Measurements from ENCODE around the gene SNCB.

The SNCB gene

GRCh38 chr5:176625512-176625911 lies 4.8 kb downstream of the SNCB start:
- no peak for DNase-seq (ENCODE audit: low read depth in 2 of 2)

DNA sequence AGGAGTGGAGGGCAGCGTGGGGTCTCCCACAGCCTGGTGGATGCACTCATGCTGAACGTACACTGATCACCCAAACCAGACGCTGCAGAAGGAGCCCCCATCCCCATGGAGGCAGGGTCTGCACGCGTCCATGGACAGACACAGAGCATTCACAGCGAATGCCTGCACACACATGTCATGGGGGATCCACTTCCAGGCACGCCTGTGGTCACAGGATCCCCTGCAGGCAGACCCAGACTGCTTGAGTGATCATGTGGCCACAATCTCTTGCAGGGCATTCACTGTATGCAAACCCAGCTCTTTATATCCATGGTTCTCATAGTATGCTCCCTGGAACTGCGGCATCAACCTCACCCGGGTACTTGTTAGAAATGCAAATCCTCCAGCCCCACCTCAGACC lies 5.4 kb downstream of the SNCB start:
- DNase-seq (ENCODE audit: low read depth in 2 of 2), result no peak

- DNase-seq (ENCODE audit: low read depth in 2 of 2), result no peak
Measured at GRCh38 chr5:176624142-176624541, 6.2 kb downstream of the SNCB start.

DNA sequence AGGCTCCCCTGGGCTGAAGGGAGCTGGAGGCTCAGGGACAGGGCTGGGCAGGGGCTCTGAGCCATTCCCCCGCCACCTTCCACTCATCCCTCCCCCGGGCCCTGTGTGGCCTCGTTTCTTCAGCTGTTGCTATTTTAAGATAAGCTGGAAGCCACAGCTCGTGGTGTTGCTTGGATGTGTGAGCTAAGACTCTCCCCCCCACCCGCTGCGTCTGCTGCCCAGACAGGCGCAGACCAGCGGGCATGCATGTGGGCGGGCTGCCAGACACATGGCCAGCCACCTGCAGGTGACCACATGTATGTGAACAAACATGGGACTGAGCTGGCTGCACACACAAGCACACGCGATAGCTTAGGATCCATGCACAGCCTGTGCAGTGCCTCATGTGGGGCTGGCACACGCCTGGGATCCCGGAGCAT lies 8.7 kb downstream of the SNCB start:
- no peak for DNase-seq (ENCODE audit: low read depth in 2 of 2)

- no peak for DNase-seq (ENCODE audit: low read depth in 2 of 2)
Measured at GRCh38 chr5:176620333-176620981, 9.9 kb downstream of the SNCB start.

DNA sequence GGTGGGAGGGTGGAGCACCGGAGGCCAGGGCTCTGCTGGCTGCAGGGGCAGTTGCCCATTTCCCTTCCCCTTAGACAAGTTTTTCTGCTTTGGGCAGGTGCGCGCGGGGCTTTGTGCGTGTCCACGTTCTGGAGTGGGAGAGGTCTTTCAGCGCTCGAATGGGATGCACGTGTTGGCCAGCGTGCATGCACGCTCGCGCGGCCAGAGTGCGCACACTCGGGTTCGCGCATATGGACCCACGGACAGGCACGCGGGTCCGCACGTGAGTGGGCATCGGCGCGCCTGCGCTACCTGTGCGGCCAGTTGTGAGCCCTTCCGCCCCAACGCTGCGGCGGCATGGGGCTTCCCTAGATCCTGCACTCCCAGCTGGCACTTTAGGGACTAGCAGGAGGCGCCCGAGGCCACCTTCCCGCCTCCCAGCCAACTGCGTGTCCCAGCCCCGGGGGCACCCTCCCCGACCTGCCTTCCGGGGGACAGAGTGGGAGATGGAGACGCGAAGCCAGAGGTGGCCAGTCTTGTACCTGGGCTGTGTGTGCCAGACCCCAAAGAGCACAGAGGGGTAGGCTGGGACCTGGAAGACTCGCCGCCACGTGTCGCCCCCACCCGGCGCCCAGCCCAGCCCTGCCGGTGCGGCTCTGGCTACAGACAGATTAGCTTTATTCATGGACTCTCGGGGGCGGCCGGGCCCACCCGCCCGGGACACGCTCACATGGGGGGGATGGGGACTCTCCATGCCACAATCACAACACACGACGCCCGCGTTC lies 10.6 kb downstream of the SNCB start:
- no peak for DNase-seq (ENCODE audit: low read depth in 2 of 2)

- peak; percentile 33 to 62 for DNase-seq (ENCODE audit: low read depth in 2 of 2)
Measured at GRCh38 chr5:176619203-176619568, 11.1 kb downstream of the SNCB start.

GRCh38 chr5:176618783-176619182 lies 11.6 kb downstream of the SNCB start:
- DNase-seq (ENCODE audit: low read depth in 2 of 2), result no peak

DNA sequence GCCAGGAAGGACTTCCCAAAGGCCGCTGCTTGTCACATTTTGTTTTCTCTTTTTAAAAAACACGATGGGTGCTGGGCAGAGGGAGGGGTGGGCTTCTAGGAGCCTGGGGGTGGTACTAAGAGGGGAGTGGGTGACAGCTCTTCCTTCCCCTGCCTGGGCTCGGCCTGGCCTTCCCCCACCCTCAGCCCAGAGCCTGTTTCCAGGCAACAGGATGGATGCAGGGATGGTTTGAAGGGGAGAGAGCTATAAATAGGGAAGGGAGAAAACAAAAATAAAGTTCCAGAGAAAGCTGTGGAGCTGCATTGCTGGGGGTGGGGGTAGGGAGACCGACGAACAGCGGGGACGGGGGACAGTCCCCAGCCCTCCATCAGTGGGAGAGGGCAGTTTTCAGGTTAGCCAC lies 13.8 kb downstream of the SNCB start:
- DNase-seq (ENCODE audit: low read depth in 2 of 2), result no peak

- DNase-seq (ENCODE audit: low read depth in 2 of 2), result no peak
Measured at GRCh38 chr5:176614805-176615478, 15.4 kb downstream of the SNCB start.

DNA sequence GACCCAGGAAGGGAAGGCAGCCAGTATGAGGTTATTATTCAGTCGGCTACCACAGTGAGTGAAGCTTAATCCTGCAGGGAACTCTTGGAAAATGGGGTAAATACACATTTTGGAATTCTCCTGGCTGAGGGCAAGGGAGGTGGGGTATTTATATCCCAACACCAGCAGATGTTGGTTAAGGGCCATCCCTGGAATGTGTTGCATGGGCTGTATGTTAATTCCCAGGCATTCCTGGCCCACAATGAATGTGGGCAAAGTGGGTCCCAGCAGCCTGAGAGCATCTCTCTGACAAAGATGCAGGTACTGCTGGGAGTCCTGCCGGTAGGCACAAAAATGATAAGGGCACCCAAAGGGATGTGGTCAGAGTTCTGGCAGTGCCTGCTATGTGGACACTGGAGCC lies 17.5 kb downstream of the SNCB start:
- DNase-seq (ENCODE audit: low read depth in 2 of 2), result no peak

DNA sequence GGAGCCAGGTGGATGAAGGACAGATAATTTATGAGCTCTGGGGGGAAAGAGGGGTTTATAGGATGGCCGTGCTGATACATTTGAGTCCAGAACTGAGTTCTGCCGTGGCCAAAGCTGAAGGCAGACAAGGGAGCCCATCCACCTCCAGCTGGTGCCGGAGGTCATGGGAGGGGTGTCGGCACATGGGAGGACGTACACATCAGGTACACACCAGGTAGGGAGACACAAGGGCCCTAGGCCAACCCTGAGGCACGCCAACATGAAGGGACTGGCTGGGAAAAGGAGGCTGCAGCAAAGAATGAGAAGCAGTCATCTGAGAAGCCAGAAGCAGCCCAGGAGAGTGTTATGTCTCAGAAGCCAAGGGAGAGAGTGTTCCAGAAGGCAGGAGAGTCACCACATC lies 18.3 kb downstream of the SNCB start:
- no peak for DNase-seq (ENCODE audit: low read depth in 2 of 2)

DNA sequence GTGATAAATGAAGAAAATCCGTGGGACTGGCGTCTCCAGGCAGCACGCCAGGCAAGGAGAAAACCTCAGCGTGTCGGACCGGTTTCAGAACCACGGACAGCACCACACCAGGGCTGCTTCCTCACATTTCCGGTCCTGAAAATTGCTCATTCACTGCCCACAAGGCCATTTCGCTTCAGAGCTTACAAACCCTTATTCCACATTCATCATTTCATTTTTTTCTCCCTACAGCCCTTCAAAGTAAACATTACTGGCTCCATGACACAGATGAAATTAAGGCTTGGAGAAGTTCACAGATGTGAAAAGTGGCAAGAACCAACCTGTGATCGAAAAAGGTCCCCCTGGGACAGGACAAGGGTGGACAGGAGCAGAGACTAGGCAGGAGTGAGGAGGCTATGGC lies 18.9 kb downstream of the SNCB start:
- DNase-seq (ENCODE audit: low read depth in 2 of 2), result no peak

DNA sequence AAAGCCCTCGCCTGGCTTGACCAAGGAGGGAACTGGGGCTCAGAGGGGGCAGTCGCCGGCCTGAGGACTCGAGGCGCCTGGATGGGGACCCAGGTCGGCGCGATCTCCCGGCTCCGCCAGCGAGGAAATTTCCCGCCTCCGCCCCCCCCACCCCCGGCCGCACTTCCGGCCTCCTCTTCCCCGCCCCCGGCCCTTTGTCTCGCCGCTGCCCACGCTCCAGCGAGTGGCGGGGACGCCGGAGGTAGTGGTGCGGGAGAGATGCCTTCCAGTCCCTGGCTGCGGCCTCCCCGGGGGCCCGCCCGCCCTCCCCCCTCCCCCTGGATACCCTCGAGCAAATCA lies 19.9 kb downstream of the SNCB start:
- no peak for DNase-seq (ENCODE audit: low read depth in 2 of 2)

GRCh38 chr5:176609724-176610434 lies 20.5 kb downstream of the SNCB start, which contains the start of gene GPRIN1:
GPRIN1 (minus strand) TSS chr5:176610156; CDS start chr5:176599834, 10,322 bp downstream.
- peak in 1 of 2 donors; percentile 25 for DNase-seq (ENCODE audit: low read depth in 2 of 2)

DNA sequence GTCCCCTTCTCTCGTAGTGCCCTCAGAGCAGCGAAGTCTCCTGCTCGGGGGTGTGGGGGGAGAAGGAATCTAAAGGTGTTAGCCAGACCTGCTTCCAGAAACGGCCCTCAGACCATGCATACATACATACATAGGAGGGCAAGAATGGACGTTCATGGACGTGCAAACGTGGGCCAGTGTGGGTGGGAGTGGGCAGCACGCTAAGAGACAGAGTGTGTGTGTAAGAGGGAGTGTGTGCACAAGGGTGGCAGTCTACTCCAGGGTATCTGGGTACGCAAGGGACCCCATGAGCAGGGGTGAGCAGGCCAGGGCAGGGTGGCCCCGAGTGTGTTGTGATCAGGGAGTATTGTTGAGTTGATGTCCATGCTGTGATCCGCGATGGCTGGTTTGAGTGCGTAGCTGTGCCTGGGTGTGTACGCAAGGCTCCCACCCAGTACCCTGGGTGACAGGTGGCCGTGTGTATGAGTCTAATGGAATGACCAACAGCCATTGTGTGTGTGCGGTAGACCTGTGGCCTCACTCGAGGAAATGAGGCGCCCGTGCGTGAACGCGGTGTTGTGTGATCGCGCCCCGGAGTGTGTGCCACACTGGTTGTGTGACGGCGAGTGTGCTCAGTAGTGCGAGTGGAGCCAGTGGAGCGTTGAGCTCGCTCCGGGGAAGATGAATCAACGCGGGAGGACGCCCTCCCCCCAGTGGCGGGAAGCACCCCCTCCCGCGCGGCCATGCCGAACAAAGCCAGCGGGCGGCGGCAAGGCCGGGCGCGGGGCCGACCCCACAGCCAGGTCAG lies 21.2 kb downstream of the SNCB start:
- DNase-seq (ENCODE audit: low read depth in 2 of 2), result no peak

GRCh38 chr5:176608142-176608705 lies 22.1 kb downstream of the SNCB start:
- no peak for DNase-seq (ENCODE audit: low read depth in 2 of 2)

- no peak for DNase-seq (ENCODE audit: low read depth in 2 of 2)
Measured at GRCh38 chr5:176606875-176607274, 23.5 kb downstream of the SNCB start.

GRCh38 chr5:176606032-176606431 lies 24.3 kb downstream of the SNCB start:
- DNase-seq (ENCODE audit: low read depth in 2 of 2), result no peak

GRCh38 chr5:176603091-176603490 lies 27.2 kb downstream of the SNCB start:
- no peak for DNase-seq (ENCODE audit: low read depth in 2 of 2)

DNA sequence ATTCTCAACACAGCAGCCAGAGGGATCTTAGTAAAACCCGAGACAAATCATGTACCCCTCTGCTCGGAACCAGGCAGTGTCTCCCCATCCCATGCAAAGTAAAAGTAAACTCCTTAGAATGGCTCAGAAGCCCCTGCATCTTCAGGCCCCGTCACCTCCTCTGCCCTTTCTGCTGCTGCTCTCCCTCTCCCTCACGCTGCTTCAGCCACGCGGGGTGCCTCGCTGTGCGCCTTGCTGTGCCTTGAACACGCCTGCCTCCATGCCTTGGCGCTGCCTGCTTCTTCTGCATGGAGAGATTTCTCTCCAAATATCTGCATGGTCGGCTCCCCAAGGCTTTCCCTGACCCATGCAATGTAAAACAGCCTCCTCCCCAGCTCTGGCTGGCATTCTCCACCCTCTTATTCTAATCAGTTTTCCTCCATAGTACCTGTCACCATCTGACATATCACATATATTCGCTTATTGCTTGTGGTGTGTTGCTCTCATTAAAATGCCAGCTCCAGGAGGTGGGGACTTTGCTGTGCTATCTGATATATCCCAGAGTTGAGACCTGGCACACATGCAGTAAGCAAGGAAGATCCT lies 28.3 kb downstream of the SNCB start:
- no peak for DNase-seq (ENCODE audit: low read depth in 2 of 2)
